HEK293 (cell line): ENCODE measurements around the gene VILL.

ENCODE experiments used
- CTCF ChIA-PET: fragments of 350-600 bp; formaldehyde crosslinking; extraction: SDS; loops from one replicate; lab custom pipeline; 2021; ENCODE audit warnings: antibody characterized with exemption; lab: Yijun Ruan, JAX
- POLR2A ChIA-PET: fragments of 300-600 bp; formaldehyde crosslinking; extraction: SDS; loops from one replicate; lab custom pipeline; 2020; ENCODE audit warnings: antibody characterized with exemption, inconsistent platforms; lab: Yijun Ruan, JAX
- H3K27ac ChIP-seq: fragments of 200-500 bp; sonication (Bioruptor generic); 2 replicates; pipeline ENCODE4 v1.5.1; 2014; ENCODE audit warnings: low read depth, low read length, control low read depth, inconsistent platforms; ENCODE audit errors: extremely low read depth
- H3K36me3 ChIP-seq, 2 experiments: fragments of 200-500 bp in 1 of 2; sonication (Bioruptor generic) in 1 of 2; 1 replicate in 1 of 2; 2 replicates in 1 of 2; pipeline ENCODE4 v1.5.1; 2014 to 2017; ENCODE audit warnings: inconsistent platforms in 2 of 2, low read length in 2 of 2; ENCODE audit not compliant: control insufficient read depth in 2 of 2, insufficient read depth in 1 of 2
- H3K4me1 ChIP-seq: fragments of 200-500 bp; sonication (Bioruptor generic); 2 replicates; pipeline ENCODE4 v1.5.1; 2014; ENCODE audit warnings: mild to moderate bottlenecking, low read length, inconsistent platforms; ENCODE audit not compliant: control insufficient read depth, insufficient read depth
- H3K4me3 ChIP-seq: 2 replicates; pipeline ENCODE4 v1.5.1; 2011; ENCODE audit warnings: low read depth, mild to moderate bottlenecking, control low read depth, low read length, moderate library complexity
- H3K9me3 ChIP-seq: fragments of 200-500 bp; sonication (Bioruptor generic); 2 replicates; pipeline ENCODE4 v1.5.1; 2014; ENCODE audit warnings: low read depth, low read length, inconsistent platforms; ENCODE audit not compliant: control insufficient read depth, insufficient read depth
- GFI1B ChIP-seq: fragments of 450-650 bp; formaldehyde crosslinking; IDR thresholded peaks from 2 replicates; pipeline ENCODE4 v1.5.1; 2016; ENCODE audit warnings: missing biosample characterization, missing genetic modification characterization
- GLIS2 ChIP-seq: fragments of 450-650 bp; formaldehyde crosslinking; IDR thresholded peaks from 2 replicates; pipeline ENCODE4 v1.5.1; 2016; ENCODE audit warnings: missing biosample characterization, missing genetic modification characterization
- REPIN1 ChIP-seq: fragments of 450-650 bp; formaldehyde crosslinking; IDR thresholded peaks from 2 replicates; pipeline ENCODE4 v1.5.1; 2017; ENCODE audit warnings: missing biosample characterization, missing genetic modification characterization, low read depth
- SALL2 ChIP-seq: fragments of 450-650 bp; formaldehyde crosslinking; IDR thresholded peaks from 2 replicates; pipeline ENCODE4 v1.5.0; 2017; ENCODE audit warnings: missing biosample characterization, mild to moderate bottlenecking, missing genetic modification characterization, borderline replicate concordance
- TCF7L2 ChIP-seq: IDR thresholded peaks from 2 replicates; pipeline ENCODE4 v1.6.1; 2011; ENCODE audit warnings: low read depth, mild to moderate bottlenecking, inconsistent platforms, low read length, moderate library complexity, borderline replicate concordance
- WT1 ChIP-seq: fragments of 450-650 bp; formaldehyde crosslinking; IDR thresholded peaks from 2 replicates; pipeline ENCODE4 v1.5.1; 2016; ENCODE audit warnings: missing biosample characterization, missing genetic modification characterization
- ZBTB20 ChIP-seq: fragments of 450-650 bp; formaldehyde crosslinking; IDR thresholded peaks from 2 replicates; pipeline ENCODE4 v1.5.1; 2016; ENCODE audit warnings: missing biosample characterization, missing genetic modification characterization
- ZNF112 ChIP-seq: fragments of 450-650 bp; formaldehyde crosslinking; IDR thresholded peaks from 2 replicates; pipeline ENCODE4 v1.5.0; 2017; ENCODE audit warnings: missing biosample characterization, missing genetic modification characterization
- ZNF114 ChIP-seq: fragments of 450-650 bp; formaldehyde crosslinking; IDR thresholded peaks from 2 replicates; pipeline ENCODE4 v1.5.0; 2017; ENCODE audit warnings: missing biosample characterization, missing genetic modification characterization
- ZNF19 ChIP-seq: fragments of 450-650 bp; formaldehyde crosslinking; IDR thresholded peaks from 2 replicates; pipeline ENCODE4; 2016; ENCODE audit warnings: missing biosample characterization, missing genetic modification characterization, low read depth
- ZNF280C ChIP-seq: fragments of 450-650 bp; formaldehyde crosslinking; IDR thresholded peaks from 2 replicates; pipeline ENCODE4 v1.5.1; 2016; ENCODE audit warnings: missing biosample characterization, missing genetic modification characterization
- ZNF366 ChIP-seq: fragments of 450-650 bp; formaldehyde crosslinking; conservative IDR thresholded peaks from 2 replicates; pipeline ENCODE4 v1.5.1; 2016; ENCODE audit warnings: missing biosample characterization, missing genetic modification characterization
- ZNF37A ChIP-seq: fragments of 450-650 bp; IDR thresholded peaks from 2 replicates; pipeline ENCODE4 v1.5.1; 2018; ENCODE audit warnings: missing biosample characterization, missing genetic modification characterization
- ZNF48 ChIP-seq: fragments of 450-650 bp; formaldehyde crosslinking; IDR thresholded peaks from 2 replicates; pipeline ENCODE4 v1.5.1; 2016; ENCODE audit warnings: missing biosample characterization, missing genetic modification characterization
- ZNF518A ChIP-seq: fragments of 450-650 bp; formaldehyde crosslinking; conservative IDR thresholded peaks from 2 replicates; pipeline ENCODE4 v1.5.1; 2016; ENCODE audit warnings: low read depth, missing biosample characterization, missing genetic modification characterization
- ZNF660 ChIP-seq: fragments of 450-650 bp; IDR thresholded peaks from 2 replicates; pipeline ENCODE4 v1.5.1; 2018; ENCODE audit warnings: missing biosample characterization, mild to moderate bottlenecking, missing genetic modification characterization
- ZSCAN4 ChIP-seq: fragments of 450-650 bp; formaldehyde crosslinking; IDR thresholded peaks from 2 replicates; pipeline ENCODE4 v1.5.1; 2017; ENCODE audit warnings: missing biosample characterization, missing genetic modification characterization

Gene VILL

GRCh38 chr3:38039101-38039898 lies 48.7 kb downstream of the VILL start, which contains the start of gene DLEC1:
Gene DLEC1, plus strand, starts transcription at chr3:38039208. Its CDS starts 18 bp downstream, at chr3:38039226.
- TF ChIP-seq WT1 (tag by site-specific recombination) (no peak), ZNF280C (no peak), REPIN1 (no peak)
- POLR2A ChIA-PET = no interaction called here

GRCh38 chr3:38039899-38040261 lies 49.3 kb downstream of the VILL start:
- no peak for TF ChIP-seq TCF7L2
- no peak for TF ChIP-seq SALL2 (tag by site-specific recombination)
- no peak for TF ChIP-seq ZNF366 (tag by site-specific recombination)
- TF ChIP-seq GFI1B = no peak
- TF ChIP-seq ZNF19 (tag by site-specific recombination) = no peak
- no peak for TF ChIP-seq ZNF280C
- no peaks in the 10 kb centered on the region for H3K9me3 ChIP-seq
- no peaks in the 10 kb centered on the region for H3K4me1 ChIP-seq
- POLR2A ChIA-PET = no interaction called here
- CTCF ChIA-PET = interaction anchor here (0.6 kb wide), 1 partner anchor 491 kb away, joined by 3 read pairs; no protein-coding TSS in a partner anchor
- H3K36me3 ChIP-seq = no peaks in the 10 kb centered on the region
- H3K27ac ChIP-seq = no peak overlapping the region
- H3K4me3 ChIP-seq = no peak overlapping the region

More at GRCh38 chr3:38039101-38039898, 48.7 kb downstream of the VILL start, which contains the start of gene DLEC1:
- Histone ChIP-seq H3K4me3 (peak within 1 kb of the TSS; percentile 41), H3K36me3 (no peaks in the 10 kb centered on the region), H3K9me3 (no peaks in the 10 kb centered on the region), H3K27ac (no peak within 1 kb of the TSS), H3K4me1 (no peaks in the 10 kb centered on the region)
- CTCF ChIA-PET = interaction anchor here (0.6 kb wide), 1 partner anchor 107 kb away, joined by 7 read pairs; no protein-coding TSS in a partner anchor

GRCh38 chr3:38040401-38040800 lies 49.8 kb downstream of the VILL start:
- Histone ChIP-seq H3K9me3 (no peaks in the 10 kb centered on the region), H3K27ac (no peak overlapping the region), H3K4me3 (no peak overlapping the region), H3K4me1 (no peaks in the 10 kb centered on the region), H3K36me3 (no peaks in the 10 kb centered on the region)
- CTCF ChIA-PET = interaction anchor here (0.6 kb wide), 1 partner anchor 492 kb away, joined by 3 read pairs; no protein-coding TSS in a partner anchor
- POLR2A ChIA-PET = no interaction called here
- TF ChIP-seq ZNF37A (tag by site-specific recombination) (no peak), ZBTB20 (tag by site-specific recombination) (no peak), ZNF518A (tag by site-specific recombination) (no peak), ZNF114 (tag by site-specific recombination) (no peak), ZNF660 (no peak), GLIS2 (tag by site-specific recombination) (no peak), ZNF48 (tag by site-specific recombination) (no peak), ZNF112 (tag by site-specific recombination) (no peak), ZSCAN4 (tag by site-specific recombination) (no peak)
